GM12878 (cell line): Measurements from ENCODE around the gene ASPHD1. TPM values are rescaled to one million over a fixed set of nuclear protein-coding genes. Genes with fewer than 3 reads are reported as not detected.

Source experiments
- BMI1 ChIP-seq: fragments of 450-650 bp; IDR thresholded peaks from 2 replicates; pipeline ENCODE4 v1.6.1; 2016; ENCODE audit warnings: mild to moderate bottlenecking, moderate library complexity, borderline replicate concordance
- CTCF ChIP-seq, 3 experiments: IDR thresholded peaks in 2 of 3; conservative IDR thresholded peaks in 1 of 3; 2 replicates each; pipeline ENCODE4 v1.5.1; 2011; ENCODE audit warnings: low read depth in 3 of 3, low read length in 3 of 3, mild to moderate bottlenecking in 3 of 3, control low read depth in 2 of 3, moderate library complexity in 2 of 3, inconsistent platforms in 1 of 3, mixed read lengths in 1 of 3; ENCODE audit not compliant: control insufficient read depth in 2 of 3, insufficient read depth in 1 of 3; ENCODE audit errors: extremely low read depth in 1 of 3
- EED ChIP-seq: sonication (generic); IDR thresholded peaks from 2 replicates; pipeline ENCODE4 v1.6.1; 2016; ENCODE audit warnings: antibody characterized with exemption, low read depth
- FOXM1 ChIP-seq: IDR thresholded peaks from 2 replicates; pipeline ENCODE4 v1.6.1; 2012; ENCODE audit warnings: low read depth, mild to moderate bottlenecking, inconsistent platforms, low read length, moderate library complexity
- KDM1A ChIP-seq: fragments of 200-600 bp; sonication (generic); IDR thresholded peaks from 2 replicates; pipeline ENCODE4 v1.6.1; 2016; ENCODE audit warnings: borderline replicate concordance
- MLLT1 ChIP-seq: fragments of 450-650 bp; IDR thresholded peaks from 2 replicates; pipeline ENCODE4 v1.6.1; 2016; ENCODE audit warnings: mild to moderate bottlenecking
- MTA3 ChIP-seq: IDR thresholded peaks from 2 replicates; pipeline ENCODE4 v1.6.1; 2012; ENCODE audit warnings: low read length, inconsistent platforms, borderline replicate concordance
- MYB ChIP-seq: fragments of 150-350 bp; IDR thresholded peaks from 2 replicates; pipeline ENCODE4 v1.6.1; 2014; ENCODE audit warnings: mild to moderate bottlenecking, low read depth, low read length, borderline replicate concordance
- RAD51 ChIP-seq: fragments of 450-650 bp; IDR thresholded peaks from 2 replicates; pipeline ENCODE4 v1.6.1; 2016; ENCODE audit warnings: moderate library complexity, mild to moderate bottlenecking, inconsistent platforms
- RCOR1 ChIP-seq: conservative IDR thresholded peaks from 2 replicates; pipeline ENCODE4 v1.6.1; 2012; ENCODE audit warnings: low read depth, low read length, improper control_type of control experiment
- SRF ChIP-seq, 2 experiments: IDR thresholded peaks; 2 replicates each; pipeline ENCODE4 v1.6.1; 2011; ENCODE audit warnings: low read depth in 2 of 2, low read length in 2 of 2, mild to moderate bottlenecking in 1 of 2, moderate library complexity in 1 of 2
- TARDBP ChIP-seq: IDR thresholded peaks from 2 replicates; pipeline ENCODE4 v1.6.1; 2016; ENCODE audit warnings: borderline replicate concordance
- TCF3 ChIP-seq: IDR thresholded peaks from 2 replicates; pipeline ENCODE4 v1.6.1; 2012; ENCODE audit warnings: low read depth, mild to moderate bottlenecking, low read length, borderline replicate concordance; ENCODE audit not compliant: insufficient read depth
- polyA plus RNA-seq, 11 experiments: library from polyadenylated mRNA; depleted of rRNA in 4 of 11; unstranded in 6 of 11; stranded (reverse) in 5 of 11; fragments of >200 nt; fragmentation: Nextera tagmentation in 4 of 11; fragmentation: Illumina TruSeq in 1 of 11; extraction: Ambion mirVana in 4 of 11; extraction: Trizol in 1 of 11; gene quantifications; 1 replicate in 1 of 11; 2 replicates in 10 of 11; pipeline versions ENCODE4 v1.2.1 to v1.2.3, GENCODE V29; 2011 to 2016; ENCODE audit warnings: inconsistent platforms in 2 of 11, missing spikeins in 2 of 11, low read depth in 1 of 11
- total RNA-seq, 4 experiments: library from RNA; depleted of rRNA in 3 of 4; stranded (reverse); fragments of >200 nt in 3 of 4; fragmentation: Illumina TruSeq in 1 of 4; extraction: Trizol in 1 of 4; gene quantifications; 2 replicates each; pipeline versions ENCODE4 v1.2.1 to v1.2.3, GENCODE V29; 2013 to 2021

Gene ASPHD1
- total and polyA plus RNA-seq, 10 of the 15 experiments (the other 5 are each of a cell fraction or from before 2014, with no cell fraction given) = not detected

DNA sequence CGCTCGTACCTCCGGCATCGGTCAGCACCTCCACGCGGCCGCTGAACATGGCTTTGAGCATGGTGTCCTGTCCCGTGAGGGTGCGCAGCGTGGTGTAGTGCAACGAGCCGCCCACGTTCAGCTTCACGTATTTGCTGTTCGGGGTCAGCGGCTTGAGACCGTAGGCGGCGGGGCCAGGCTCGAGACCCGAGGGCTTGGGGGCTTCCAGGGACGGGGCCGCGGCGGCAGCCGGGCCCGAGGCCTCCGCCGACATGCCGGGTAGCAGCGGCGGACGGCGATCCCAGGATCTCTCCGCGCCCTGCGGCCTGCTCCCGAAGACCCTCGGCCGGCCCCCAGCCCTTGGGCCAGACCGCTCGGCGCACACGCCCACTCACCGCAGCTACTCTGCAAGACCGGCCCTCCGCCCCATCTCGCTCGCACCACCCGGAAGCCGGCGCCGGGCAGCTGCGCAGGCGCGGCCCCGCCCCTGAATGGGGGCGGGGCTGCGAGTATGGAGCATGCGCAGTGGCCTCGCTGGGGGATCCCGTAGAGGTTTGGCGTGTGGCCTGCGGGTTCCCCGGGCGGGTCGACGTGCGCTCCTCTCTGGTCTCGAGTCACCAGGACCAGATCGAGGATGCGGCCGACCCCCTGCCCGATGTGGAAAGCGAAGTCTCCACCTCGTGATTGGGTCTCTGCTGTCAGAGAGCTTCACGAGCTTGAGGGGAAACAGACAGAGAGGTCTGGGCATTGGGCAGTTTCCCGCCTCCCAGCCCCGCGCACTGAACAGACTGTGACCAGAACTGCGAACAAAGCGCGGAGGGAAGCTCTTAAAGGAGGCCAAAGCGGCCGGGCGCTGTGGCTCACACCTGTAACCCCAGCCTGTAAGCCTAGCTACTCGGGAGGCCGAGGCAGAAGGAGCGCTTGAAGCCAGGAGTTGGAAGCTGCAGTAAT, 25.8 kb downstream of the ASPHD1 start, which contains the start of gene KCTD13 (continued):
- TF ChIP-seq CTCF (IDR thresholded peaks at IDR 0.05 in 2 of 3, conservative IDR thresholded peaks at IDR 0.05 in 1 of 3; ENCODE audit: control insufficient read depth in 2 of 3, extremely low read depth in 1 of 3, insufficient read depth in 1 of 3, low read depth in 3 of 3, low read length in 3 of 3) = no peak
- TF ChIP-seq MTA3 = no peak
- TF ChIP-seq KDM1A = no peak
- TF ChIP-seq TARDBP = no peak; the same call in 1 of the 2 replicates
- TF ChIP-seq RCOR1 = no peak
- peak; percentile 55; the same call in 1 of the 2 replicates for TF ChIP-seq MLLT1
- TF ChIP-seq EED = no peak; the same call in 1 of the 2 replicates
- no peak for TF ChIP-seq MYB
- no peak for TF ChIP-seq FOXM1
- TF ChIP-seq RAD51 = no peak
- no peak for TF ChIP-seq BMI1
- TF ChIP-seq SRF (IDR thresholded peaks at IDR 0.05; ENCODE audit: low read depth in 2 of 2, low read length in 2 of 2) = no peak
- 0 out of 2 replicates have a peak, but pooled peaks have one; percentile 28 for TF ChIP-seq TCF3
